CD14-positive monocyte (primary cell): ENCODE results near the gene SNX30. TPM values are rescaled to one million over a fixed set of nuclear protein-coding genes. Genes with fewer than 3 reads are reported as not detected.

ENCODE experiments used
- DNase-seq, 3 donors: peaks; one replicate each; pipeline ENCODE4 v3.0.0-alpha.2; 2011 to 2022
- H2AFZ ChIP-seq: 2 replicates; pipeline ENCODE4 v1.6.0; 2012; ENCODE audit warnings: mild to moderate bottlenecking, low read depth, low read length, inconsistent platforms; ENCODE audit not compliant: insufficient read depth, poor library complexity, severe bottlenecking
- H3K27ac ChIP-seq, 2 donors: 1 replicate in 1 of 2; 2 replicates in 1 of 2; pipeline ENCODE4 v1.5.1; 2012 to 2013; ENCODE audit warnings: low read length in 2 of 2, control low read depth in 1 of 2, inconsistent platforms in 1 of 2, low read depth in 1 of 2, mild to moderate bottlenecking in 1 of 2
- H3K27me3 ChIP-seq, 2 donors: one replicate each; pipeline versions ENCODE4 v1.6.0 to v1.6.1; 2011 to 2013; ENCODE audit warnings: low read length in 2 of 2; ENCODE audit not compliant: control insufficient read depth in 2 of 2, insufficient read depth in 2 of 2
- H3K36me3 ChIP-seq, 2 donors: replicated peaks in 1 of 2; 1 replicate in 1 of 2; 2 replicates in 1 of 2; pipeline versions ENCODE4 v1.5.1 to v1.6.1; 2012 to 2013; ENCODE audit warnings: low read length in 2 of 2, control low read depth in 1 of 2, inconsistent platforms in 1 of 2, mild to moderate bottlenecking in 1 of 2; ENCODE audit not compliant: insufficient read depth in 2 of 2, control insufficient read depth in 1 of 2
- H3K4me1 ChIP-seq, 2 donors: 1 replicate in 1 of 2; 2 replicates in 1 of 2; pipeline versions ENCODE4 v1.5.1 to v1.6.1; 2012 to 2013; ENCODE audit warnings: low read length in 2 of 2, control low read depth in 1 of 2, inconsistent platforms in 1 of 2, mild to moderate bottlenecking in 1 of 2, moderate library complexity in 1 of 2; ENCODE audit not compliant: insufficient read depth in 2 of 2, control insufficient read depth in 1 of 2
- H3K4me2 ChIP-seq: replicated peaks from 2 replicates; pipeline ENCODE3; 2012; ENCODE audit warnings: low read length, moderate library complexity, mild to moderate bottlenecking; ENCODE audit not compliant: poor library complexity, severe bottlenecking; ENCODE audit errors: extremely low read depth
- H3K4me3 ChIP-seq, 3 experiments: fragments of 200-600 bp in 1 of 3; sonication (generic) in 1 of 3; replicated peaks in 1 of 3; 1 replicate in 2 of 3; 2 replicates in 1 of 3; pipeline ENCODE4 v1.5.1; 2011 to 2013; ENCODE audit warnings: low read length in 3 of 3, mild to moderate bottlenecking in 3 of 3, control low read depth in 2 of 3, low read depth in 2 of 3, inconsistent platforms in 1 of 3, moderate library complexity in 1 of 3
- H3K79me2 ChIP-seq: 2 replicates; pipeline ENCODE4 v1.6.0; 2012; ENCODE audit warnings: mild to moderate bottlenecking, control low read depth, inconsistent platforms, low read length, moderate library complexity; ENCODE audit not compliant: insufficient read depth
- H3K9ac ChIP-seq: 2 replicates; pipeline ENCODE4 v1.6.0; 2017; ENCODE audit warnings: low read length, mild to moderate bottlenecking; ENCODE audit not compliant: insufficient read depth, poor library complexity, severe bottlenecking
- H3K9me3 ChIP-seq, 2 donors: replicated peaks in 1 of 2; 1 replicate in 1 of 2; 2 replicates in 1 of 2; pipeline versions ENCODE4 v1.5.1 to v1.6.1; 2012 to 2013; ENCODE audit warnings: low read length in 2 of 2, control low read depth in 1 of 2; ENCODE audit not compliant: control insufficient read depth in 1 of 2, insufficient read depth in 1 of 2
- H4K20me1 ChIP-seq: 2 replicates; pipeline ENCODE4 v1.6.0; 2012; ENCODE audit warnings: mild to moderate bottlenecking, low read length, control low read depth, moderate library complexity; ENCODE audit not compliant: insufficient read depth
- H3K27ac Mint-ChIP-seq, 7 donors: one replicate each; pipeline ENCODE4 v1.8.0; 2020; ENCODE audit warnings: mild to moderate bottlenecking in 7 of 7, mixed read lengths in 7 of 7, moderate library complexity in 6 of 7, inconsistent platforms in 2 of 7
- H3K27me3 Mint-ChIP-seq, 3 donors: one replicate each; pipeline ENCODE4 v1.8.0; 2021 to 2022; ENCODE audit warnings: low read depth in 3 of 3, mild to moderate bottlenecking in 3 of 3, mixed read lengths in 3 of 3, moderate library complexity in 3 of 3, inconsistent platforms in 1 of 3
- H3K36me3 Mint-ChIP-seq, 2 donors: one replicate each; pipeline ENCODE4 v1.8.0; 2020; ENCODE audit warnings: mixed read lengths in 2 of 2, inconsistent platforms in 1 of 2, mild to moderate bottlenecking in 1 of 2
- H3K4me1 Mint-ChIP-seq: one replicate; pipeline ENCODE4 v1.8.0; 2020; ENCODE audit warnings: mild to moderate bottlenecking, mixed read lengths
- H3K4me3 Mint-ChIP-seq, 2 donors: one replicate each; pipeline ENCODE4 v1.8.0; 2020; ENCODE audit warnings: mild to moderate bottlenecking in 2 of 2, mixed read lengths in 2 of 2, moderate library complexity in 1 of 2
- H3K9me3 Mint-ChIP-seq, 7 donors: one replicate each; pipeline ENCODE4 v1.8.0; 2020 to 2022; ENCODE audit warnings: mixed read lengths in 7 of 7, mild to moderate bottlenecking in 6 of 7, moderate library complexity in 6 of 7, inconsistent platforms in 2 of 7
- CTCF ChIP-seq: fragments of 200-600 bp; IDR thresholded peaks from one replicate; pipeline ENCODE4 v1.8.0; 2022; ENCODE audit warnings: antibody characterized with exemption, mild to moderate bottlenecking
- WGBS: methylation state at CpG from one replicate; pipeline ENCODE4 v1.1.5; 2013; ENCODE audit warnings: missing lambda C conversion rate; ENCODE audit not compliant: insufficient coverage; 5-methylcytosine and 5-hydroxymethylcytosine counted together
- intact Hi-C, 2 donors: fragments of 100-400 bp; cut with micrococcal nuclease; formaldehyde crosslinking; loops; one replicate each; pipeline versions ENCODE4 v1.15.0 to v1.15.1; 2023
- polyA plus RNA-seq, 3 donors: library from polyadenylated mRNA; depleted of rRNA in 1 of 3; unstranded in 2 of 3; stranded (reverse) in 1 of 3; fragments of 300-500 nt in 2 of 3; fragments of >200 nt in 1 of 3; fragmentation: Illumina TruSeq in 2 of 3; gene quantifications; 1 replicate in 2 of 3; 2 replicates in 1 of 3; pipeline ENCODE4 v1.2.3, GENCODE V29; 2012 to 2021

SNX30 gene
- polyA plus RNA-seq, 3 donors = 10.3 to 31.3 (median 10.4) TPM

DNA sequence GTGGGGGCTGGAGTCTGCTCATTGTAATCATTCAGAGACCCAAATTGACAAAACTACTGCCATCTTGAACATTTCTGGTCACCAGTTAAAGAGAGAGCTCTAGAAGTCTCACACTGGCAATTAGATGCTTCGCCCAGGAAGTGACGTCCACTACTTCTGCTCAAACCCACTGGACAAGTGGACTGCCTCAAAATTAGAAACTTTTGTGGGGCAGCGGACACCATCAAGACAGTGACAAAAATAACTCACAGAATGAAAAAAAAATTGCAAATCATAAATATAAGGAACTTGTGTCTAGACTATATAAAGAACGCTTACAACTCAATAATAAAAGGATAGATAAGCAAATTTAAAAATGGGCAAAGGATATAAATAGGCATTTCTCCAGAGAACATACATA is 149.9 kb downstream of the SNX30 start:
- Histone ChIP-seq H3K36me3 (no peaks in the 10 kb centered on the region), H3K4me3 (no peak overlapping the region), H2AFZ (no peak overlapping the region), H4K20me1 (no peaks in the 10 kb centered on the region), H3K27ac (peak overlapping the region in 1 of 2 donors; percentile 37), H3K4me1 (peaks cover 51 to 67% of the 10 kb centered on the region in 2 donors), H3K9me3 (no peaks in the 10 kb centered on the region), H3K9ac (no peak overlapping the region), H3K27me3 (no peaks in the 10 kb centered on the region), H3K79me2 (no peaks in the 10 kb centered on the region), H3K4me2 (no peak overlapping the region)
- no peak for TF ChIP-seq CTCF
- intact Hi-C loops = no loop called here
- Mint-ChIP-seq H3K27ac (peak overlapping the region in 4 of 7 donors; percentile 53 to 88 (median 75)), H3K4me1 (peaks cover 64% of the 10 kb centered on the region), H3K27me3 (no peaks in the 10 kb centered on the region), H3K4me3 (no peak overlapping the region), H3K9me3 (peaks cover 0 to 5% (median 0%) of the 10 kb centered on the region in 7 donors), H3K36me3 (peaks cover 0 to 3% of the 10 kb centered on the region in 2 donors)
- WGBS = 100% methylated on average over 2 of the region's 4 CpGs
- DNase-seq = no peak

DNA sequence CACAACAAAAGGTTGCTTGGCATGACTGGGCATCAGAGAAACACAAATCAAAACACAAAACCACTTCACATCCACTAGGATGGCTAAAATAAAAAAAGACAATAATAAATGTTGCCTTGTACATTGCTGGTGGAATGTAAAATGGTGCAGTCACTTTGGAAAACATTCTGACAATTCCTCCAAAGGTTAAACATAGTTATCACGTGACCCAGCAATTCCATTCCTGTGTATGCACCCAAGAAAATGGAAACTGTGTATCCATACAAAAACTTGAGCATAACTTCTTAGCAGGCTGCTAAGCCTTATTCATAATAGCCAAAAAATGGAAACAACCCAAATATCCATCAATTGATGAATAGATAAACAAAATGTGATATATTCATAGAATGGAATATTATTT is 150.3 kb downstream of the SNX30 start:
- Mint-ChIP-seq H3K9me3 (peaks cover 0 to 2% (median 0%) of the 10 kb centered on the region in 7 donors), H3K27me3 (no peaks in the 10 kb centered on the region), H3K4me1 (peaks cover 61% of the 10 kb centered on the region), H3K27ac (peak overlapping the region in 2 of 7 donors; percentile 53 to 78), H3K4me3 (no peak overlapping the region), H3K36me3 (peaks cover 0 to 2% of the 10 kb centered on the region in 2 donors)
- H2AFZ ChIP-seq = no peak overlapping the region
- no peaks in the 10 kb centered on the region for H3K79me2 ChIP-seq
- H3K9ac ChIP-seq = no peak overlapping the region
- intact Hi-C loops = no loop called here
- no peaks in the 10 kb centered on the region for H3K27me3 ChIP-seq
- H3K9me3 ChIP-seq = no peaks in the 10 kb centered on the region
- H3K4me2 ChIP-seq = no peak overlapping the region
- no peak overlapping the region for H3K27ac ChIP-seq
- no peak for TF ChIP-seq CTCF
- H3K4me3 ChIP-seq = no peak overlapping the region
- no peaks in the 10 kb centered on the region for H4K20me1 ChIP-seq
- peaks cover 47 to 63% of the 10 kb centered on the region in 2 donors for H3K4me1 ChIP-seq
- no peaks in the 10 kb centered on the region for H3K36me3 ChIP-seq
- 57% methylated on average over 1 of the region's 1 CpG for WGBS
- no peak for DNase-seq
